Measurements from ENCODE around the gene GNB1L. TPM values are rescaled to one million over a fixed set of nuclear protein-coding genes. Genes with fewer than 3 reads are reported as not detected.
A peak's percentile ranks its signal among the peaks of the same experiment; 100 is the strongest.

The GNB1L gene, protein sequence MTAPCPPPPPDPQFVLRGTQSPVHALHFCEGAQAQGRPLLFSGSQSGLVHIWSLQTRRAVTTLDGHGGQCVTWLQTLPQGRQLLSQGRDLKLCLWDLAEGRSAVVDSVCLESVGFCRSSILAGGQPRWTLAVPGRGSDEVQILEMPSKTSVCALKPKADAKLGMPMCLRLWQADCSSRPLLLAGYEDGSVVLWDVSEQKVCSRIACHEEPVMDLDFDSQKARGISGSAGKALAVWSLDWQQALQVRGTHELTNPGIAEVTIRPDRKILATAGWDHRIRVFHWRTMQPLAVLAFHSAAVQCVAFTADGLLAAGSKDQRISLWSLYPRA
- 12.2 TPM for total RNA-seq (2021; ENCODE audit: unreplicated experiment)
- 10.2 TPM for polyA plus RNA-seq (2012; ENCODE audit: insufficient read length)
- percentile 42 among the genes with signal in this experiment for Bru-seq, nascent RNA
- percentile 54 among the genes with signal in this experiment for BruChase-seq, experiment 1, labeled RNA remaining after a 2-hour chase
- BruChase-seq, experiment 2, labeled RNA remaining after a 6-hour chase: percentile 55 among the genes with signal in this experiment
- long read RNA-seq, full-length matches to known transcripts: 10 of 23 reads
- long read RNA-seq, partial matches to known transcripts: 0 of 23 reads
- long read RNA-seq, other reads (novel, unspliced or antisense): 13 of 23 reads

- ATAC-seq (peak; percentile 93), DNase-seq (ENCODE audit: low read depth, low spot score) (peak; percentile 67)
- no TSS peak for BruUV-seq (replicated peaks)
- H3K27me3 ChIP-seq (ENCODE audit: control insufficient read depth, insufficient read depth, low read length): no peaks in the 10 kb centered on the region
- peak within 1 kb of the TSS; percentile 88 for H3K27ac ChIP-seq (ENCODE audit: low read length)
- TF ChIP-seq TCF7L2 (IDR thresholded peaks at IDR 0.05; ENCODE audit: low read depth, low read length) (peak; percentile 62), REST (IDR thresholded peaks at IDR 0.05; ENCODE audit: insufficient read depth in 1 of 2, low read depth in 2 of 2, low read length in 1 of 2) (peak in 1 of 2 experiments; percentile 57; a peak in 1 of 4 replicates), POLR2AphosphoS5 (IDR thresholded peaks at IDR 0.05; ENCODE audit: low read depth, low read length) (peak; percentile 91), SIN3A (IDR thresholded peaks at IDR 0.05; ENCODE audit: borderline replicate concordance, insufficient read depth, low read depth, low read length) (0 out of 2 replicates have a peak, but pooled peaks have one; percentile 61)
- TF ChIP-seq, protein P1, sequence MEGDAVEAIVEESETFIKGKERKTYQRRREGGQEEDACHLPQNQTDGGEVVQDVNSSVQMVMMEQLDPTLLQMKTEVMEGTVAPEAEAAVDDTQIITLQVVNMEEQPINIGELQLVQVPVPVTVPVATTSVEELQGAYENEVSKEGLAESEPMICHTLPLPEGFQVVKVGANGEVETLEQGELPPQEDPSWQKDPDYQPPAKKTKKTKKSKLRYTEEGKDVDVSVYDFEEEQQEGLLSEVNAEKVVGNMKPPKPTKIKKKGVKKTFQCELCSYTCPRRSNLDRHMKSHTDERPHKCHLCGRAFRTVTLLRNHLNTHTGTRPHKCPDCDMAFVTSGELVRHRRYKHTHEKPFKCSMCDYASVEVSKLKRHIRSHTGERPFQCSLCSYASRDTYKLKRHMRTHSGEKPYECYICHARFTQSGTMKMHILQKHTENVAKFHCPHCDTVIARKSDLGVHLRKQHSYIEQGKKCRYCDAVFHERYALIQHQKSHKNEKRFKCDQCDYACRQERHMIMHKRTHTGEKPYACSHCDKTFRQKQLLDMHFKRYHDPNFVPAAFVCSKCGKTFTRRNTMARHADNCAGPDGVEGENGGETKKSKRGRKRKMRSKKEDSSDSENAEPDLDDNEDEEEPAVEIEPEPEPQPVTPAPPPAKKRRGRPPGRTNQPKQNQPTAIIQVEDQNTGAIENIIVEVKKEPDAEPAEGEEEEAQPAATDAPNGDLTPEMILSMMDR (IDR thresholded peaks at IDR 0.05): no peak
- H3K36me3 ChIP-seq (ENCODE audit: control insufficient read depth, insufficient read depth, low read length): peaks cover 11% of the 10 kb centered on the region; the same call in 1 of the 2 replicates
- H3K4me1 ChIP-seq (ENCODE audit: control insufficient read depth, insufficient read depth, low read length): peaks cover 39% of the 10 kb centered on the region
- POLR2A ChIA-PET: no interaction called here
- CTCF ChIA-PET: interaction anchor here (0.6 kb wide), 1 partner anchor 26 kb away, joined by 3 read pairs; no protein-coding TSS in a partner anchor
- H3K9me3 ChIP-seq (ENCODE audit: control insufficient read depth, insufficient read depth, low read depth, low read length): no peaks in the 10 kb centered on the region
- peak within 1 kb of the TSS; percentile 74 to 86 for H3K4me3 ChIP-seq (ENCODE audit: low read depth in 2 of 2, low read length in 2 of 2)
- intact Hi-C loops (cut with micrococcal nuclease; ENCODE audit: unreplicated experiment) (no loop called here), in situ Hi-C loops (cut with HindIII; ENCODE audit: low pct_unique_long_range_greater_than_20kb, low sequenced_read_pairs) (no loop called here)
Measured at GRCh38 chr22:19854778-19855503, at the start of gene GNB1L, which contains the start of gene RTL10. TSS of gene GNB1L (minus strand) at chr22:19854874. CDS start at chr22:19821355, 33,519 bp downstream. TSS of gene RTL10 (minus strand) at chr22:19854874. CDS start at chr22:19852261, 2,613 bp downstream.

GRCh38 chr22:19904174-19904856, 49.6 kb upstream of the GNB1L start:
- BruUV-seq (replicated peaks): no TSS peak
- Histone ChIP-seq H3K4me1 (ENCODE audit: control insufficient read depth, insufficient read depth, low read length) (peaks cover 12% of the 10 kb centered on the region), H3K27me3 (ENCODE audit: control insufficient read depth, insufficient read depth, low read length) (no peaks in the 10 kb centered on the region), H3K4me3 (ENCODE audit: low read depth in 2 of 2, low read length in 2 of 2) (no peak overlapping the region), H3K9me3 (ENCODE audit: control insufficient read depth, insufficient read depth, low read depth, low read length) (no peaks in the 10 kb centered on the region), H3K27ac (ENCODE audit: low read length) (no peak overlapping the region), H3K36me3 (ENCODE audit: control insufficient read depth, insufficient read depth, low read length) (no peaks in the 10 kb centered on the region)
- in situ Hi-C loops (cut with HindIII; ENCODE audit: low pct_unique_long_range_greater_than_20kb, low sequenced_read_pairs): no loop called here
- no peak for ATAC-seq
- POLR2A ChIA-PET: interaction anchor here (0.8 kb wide), 1 partner anchor 12 kb away, joined by 3 read pairs; no protein-coding TSS in a partner anchor
- no peak for DNase-seq (ENCODE audit: low read depth, low spot score)
- CTCF ChIA-PET: interaction anchor here (0.6 kb wide), 1 partner anchor 37 kb away, joined by 3 read pairs; no protein-coding TSS in a partner anchor
- intact Hi-C loops (cut with micrococcal nuclease; ENCODE audit: unreplicated experiment): no loop called here
- TF ChIP-seq TCF7L2 (IDR thresholded peaks at IDR 0.05; ENCODE audit: low read depth, low read length) (no peak), POLR2AphosphoS5 (IDR thresholded peaks at IDR 0.05; ENCODE audit: low read depth, low read length) (no peak), REST (IDR thresholded peaks at IDR 0.05; ENCODE audit: insufficient read depth in 1 of 2, low read depth in 2 of 2, low read length in 1 of 2) (no peak), SIN3A (IDR thresholded peaks at IDR 0.05; ENCODE audit: borderline replicate concordance, insufficient read depth, low read depth, low read length) (no peak)
- TF ChIP-seq, protein P1 (IDR thresholded peaks at IDR 0.05): no peak

All from Panc1 (cell line).